Lung (tissue), 12 donors: Measurements from ENCODE around the gene MRGPRF. TPM values are rescaled to one million over a fixed set of nuclear protein-coding genes. Genes with fewer than 3 reads are reported as not detected.

Source experiments
- ATAC-seq: fragments of 200-7000 bp; cut with Tn5 transposase; one replicate; pipeline ENCODE4 v1.9.1; 2020; ENCODE audit warnings: moderate number of reproducible peaks; ENCODE audit not compliant: insufficient read depth, low FRiP score
- DNase-seq, 3 donors: peaks; one replicate each; pipeline ENCODE4 v3.0.0-alpha.2; 2013 to 2017
- H3K27ac ChIP-seq, 2 donors: one replicate each; pipeline ENCODE4 v1.5.1; 2013; ENCODE audit warnings: mild to moderate bottlenecking in 2 of 2, moderate library complexity in 2 of 2, control low read depth in 1 of 2, inconsistent platforms in 1 of 2, low read depth in 1 of 2, low read length in 1 of 2
- H3K27me3 ChIP-seq, 3 donors: one replicate each; pipeline ENCODE4 v1.5.1; 2013; ENCODE audit warnings: low read length in 2 of 3; ENCODE audit not compliant: control insufficient read depth in 3 of 3, insufficient read depth in 3 of 3
- H3K36me3 ChIP-seq, 4 donors: one replicate each; pipeline ENCODE4 v1.5.1; 2013; ENCODE audit warnings: low read length in 4 of 4, mild to moderate bottlenecking in 1 of 4, moderate library complexity in 1 of 4; ENCODE audit not compliant: control insufficient read depth in 4 of 4, insufficient read depth in 4 of 4
- H3K4me1 ChIP-seq, 5 donors: one replicate each; pipeline ENCODE4 v1.5.1; 2013; ENCODE audit warnings: low read length in 5 of 5, mild to moderate bottlenecking in 2 of 5, moderate library complexity in 1 of 5; ENCODE audit not compliant: control insufficient read depth in 5 of 5, insufficient read depth in 5 of 5
- H3K4me3 ChIP-seq: one replicate; pipeline ENCODE4 v1.5.1; 2013; ENCODE audit warnings: mild to moderate bottlenecking, control low read depth, moderate library complexity
- H3K9ac ChIP-seq, 2 donors: one replicate each; pipeline ENCODE4 v1.5.1; 2013; ENCODE audit warnings: low read length in 2 of 2, control low read depth in 1 of 2; ENCODE audit not compliant: insufficient read depth in 1 of 2
- H3K9me3 ChIP-seq, 4 donors: one replicate each; pipeline ENCODE4 v1.5.1; 2013; ENCODE audit warnings: low read length in 3 of 4, mild to moderate bottlenecking in 1 of 4, moderate library complexity in 1 of 4; ENCODE audit not compliant: control insufficient read depth in 4 of 4, insufficient read depth in 3 of 4
- WGBS, 2 donors: extraction: QIAGEN DNeasy Blood & Tissue Kit; methylation state at CpG; one replicate each; pipeline ENCODE4 v1.1.7; 2013; 5-methylcytosine and 5-hydroxymethylcytosine counted together
- polyA plus RNA-seq, 2 donors: library from polyadenylated mRNA; stranded (reverse); fragments of 200-250 nt; gene quantifications; one replicate each; pipeline ENCODE4 v1.2.1, GENCODE V29; 2013
- total RNA-seq, 2 donors: library from RNA; depleted of rRNA in 1 of 2; stranded (reverse); fragments of >200 nt in 1 of 2; gene quantifications; one replicate each; pipeline ENCODE4 v1.2.1, GENCODE V29; 2014 to 2021
- TF ChIP-seq, protein P1 (sequence below): IDR thresholded peaks from 2 replicates; pipeline ENCODE4 v1.5.1; 2012; ENCODE audit warnings: mild to moderate bottlenecking; ENCODE audit errors: control extremely low read depth, extremely low read depth
- donor health status: control.
- donor health status: control.
- donor health status: Bipolar disorder and iron deficiency.
- donor health status: healthy.
- donor health status: DM: yes; HTN: yes; CAD: no.

MRGPRF gene
- total and polyA plus RNA-seq, 4 donors = 9.2 to 16.8 (median 12.2) TPM

DNA sequence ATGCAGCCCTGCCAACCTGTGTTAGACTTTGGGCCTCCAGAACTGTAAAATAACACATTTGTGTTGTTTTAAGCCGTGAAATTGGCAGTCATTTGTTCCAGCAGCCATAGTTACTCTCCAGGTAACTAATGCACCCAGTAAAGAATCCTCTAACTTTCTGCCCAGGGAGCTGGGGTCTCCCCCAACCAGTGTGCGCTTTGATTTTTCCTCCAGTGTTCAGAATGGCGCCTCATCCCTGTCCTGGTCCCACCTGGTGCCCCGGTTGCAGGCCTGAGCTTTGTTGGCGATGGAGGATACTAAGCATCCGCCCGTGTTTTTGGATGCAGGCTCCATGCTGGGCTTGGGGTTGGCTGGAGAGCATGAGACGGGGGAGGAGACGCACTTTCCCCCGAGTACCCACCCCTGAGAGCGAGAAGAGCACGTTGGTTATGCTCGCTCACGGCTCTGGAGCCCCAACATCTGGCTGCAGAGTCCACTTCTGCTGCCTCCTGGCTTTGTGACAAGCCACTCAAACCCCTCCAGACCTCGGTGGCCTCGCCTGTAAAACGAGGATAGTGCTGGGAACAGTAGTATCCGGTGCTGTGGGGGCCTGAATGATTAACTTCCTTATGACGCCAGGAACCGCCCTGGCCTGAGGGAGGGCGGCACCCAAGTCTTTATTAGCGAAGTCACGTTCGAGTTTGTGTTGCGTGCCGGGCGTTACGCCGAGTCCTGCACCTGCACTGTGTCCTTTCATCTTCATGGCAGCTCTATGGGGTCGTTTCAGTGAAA is 58.0 kb downstream of the MRGPRF start:
- H3K4me3 ChIP-seq = no peak overlapping the region
- ATAC-seq = no peak
- no peak overlapping the region for H3K9ac ChIP-seq
- no peaks in the 10 kb centered on the region for H3K9me3 ChIP-seq
- H3K27me3 ChIP-seq = no peaks in the 10 kb centered on the region
- H3K27ac ChIP-seq = no peak overlapping the region
- peak; percentile 38 to 65 (median 52) for DNase-seq
- H3K4me1 ChIP-seq = peaks cover 0 to 9% (median 0%) of the 10 kb centered on the region in 5 donors
- TF ChIP-seq, protein P1, sequence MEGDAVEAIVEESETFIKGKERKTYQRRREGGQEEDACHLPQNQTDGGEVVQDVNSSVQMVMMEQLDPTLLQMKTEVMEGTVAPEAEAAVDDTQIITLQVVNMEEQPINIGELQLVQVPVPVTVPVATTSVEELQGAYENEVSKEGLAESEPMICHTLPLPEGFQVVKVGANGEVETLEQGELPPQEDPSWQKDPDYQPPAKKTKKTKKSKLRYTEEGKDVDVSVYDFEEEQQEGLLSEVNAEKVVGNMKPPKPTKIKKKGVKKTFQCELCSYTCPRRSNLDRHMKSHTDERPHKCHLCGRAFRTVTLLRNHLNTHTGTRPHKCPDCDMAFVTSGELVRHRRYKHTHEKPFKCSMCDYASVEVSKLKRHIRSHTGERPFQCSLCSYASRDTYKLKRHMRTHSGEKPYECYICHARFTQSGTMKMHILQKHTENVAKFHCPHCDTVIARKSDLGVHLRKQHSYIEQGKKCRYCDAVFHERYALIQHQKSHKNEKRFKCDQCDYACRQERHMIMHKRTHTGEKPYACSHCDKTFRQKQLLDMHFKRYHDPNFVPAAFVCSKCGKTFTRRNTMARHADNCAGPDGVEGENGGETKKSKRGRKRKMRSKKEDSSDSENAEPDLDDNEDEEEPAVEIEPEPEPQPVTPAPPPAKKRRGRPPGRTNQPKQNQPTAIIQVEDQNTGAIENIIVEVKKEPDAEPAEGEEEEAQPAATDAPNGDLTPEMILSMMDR = no peak
- WGBS, 2 donors = 27 to 32% methylated on average over 30 of the region's 30 CpGs
- H3K36me3 ChIP-seq = no peaks in the 10 kb centered on the region

Other genes with a start within 250 kb of the MRGPRF start
- gene CPT1A, start 171.3 kb downstream of the MRGPRF start, total RNA-seq = 10 to 100 TPM; 19.4 to 51.7 TPM
- gene CPT1A, start 171.3 kb downstream of the MRGPRF start, polyA plus RNA-seq = 10 to 100 TPM; 17.0 to 17.4 TPM
- 10 to 100 TPM; 27.0 to 46.2 TPM for gene MRPL21, start 109.4 kb downstream of the MRGPRF start, total RNA-seq
- gene MRPL21, start 109.4 kb downstream of the MRGPRF start, polyA plus RNA-seq = 100 to 1,000 TPM in 1 of 2 donors, 10 to 100 TPM in 1; 70.4 to 101 TPM
- 10 to 100 TPM; 19.8 to 21.0 TPM for gene IGHMBP2, start 109.4 kb downstream of the MRGPRF start, total RNA-seq
- 10 to 100 TPM; 12.4 to 15.3 TPM for gene IGHMBP2, start 109.4 kb downstream of the MRGPRF start, polyA plus RNA-seq
- not detected for gene MRGPRD, start 32.3 kb downstream of the MRGPRF start, total RNA-seq
- not detected for gene MRGPRD, start 32.3 kb downstream of the MRGPRF start, polyA plus RNA-seq
- gene TPCN2, start 35.7 kb upstream of the MRGPRF start, total RNA-seq = 10 to 100 TPM; 16.8 to 25.0 TPM
- gene TPCN2, start 35.7 kb upstream of the MRGPRF start, polyA plus RNA-seq = 10 to 100 TPM; 10.0 to 12.3 TPM
- 1 to 10 TPM in 1 of 2 donors, under 1 TPM in 1; 0.74 to 1.3 TPM for gene SMIM38, start 142.7 kb upstream of the MRGPRF start, total RNA-seq
- under 1 TPM; 0.08 to 0.12 TPM for gene SMIM38, start 142.7 kb upstream of the MRGPRF start, polyA plus RNA-seq